IMR-90 (cell line): ENCODE results near the gene ADAMTS9. TPM values are rescaled to one million over a fixed set of nuclear protein-coding genes. Genes with fewer than 3 reads are reported as not detected.

Source experiments
- ATAC-seq: fragments of 200-7000 bp; cut with Tn5 transposase; 2 replicates; pipeline ENCODE4 v1.9.1; 2020; ENCODE audit warnings: low read depth, mild to moderate bottlenecking, moderate library complexity
- BruUV-seq: library from RNA; stranded (reverse); fragments of 400-500 nt; replicated peaks from 2 replicates; lab custom pipeline; 2021; lab: Mats Ljungman, UMichigan
- CTCF ChIA-PET: fragments of 300-600 bp; formaldehyde crosslinking; extraction: SDS; loops from one replicate; lab custom pipeline; 2021; ENCODE audit warnings: antibody characterized with exemption; lab: Yijun Ruan, JAX
- POLR2A ChIA-PET: fragments of 300-600 bp; sonication (Branson Sonifier 250); formaldehyde crosslinking; loops from one replicate; lab custom pipeline; 2022; ENCODE audit warnings: antibody characterized with exemption; ENCODE audit not compliant: unreplicated experiment; lab: Charles Lee
- DNase-seq: peaks from one replicate; pipeline ENCODE4 v3.0.0; 2013
- H2AFZ ChIP-seq: replicated peaks from 2 replicates; pipeline ENCODE3; 2013; ENCODE audit warnings: low read length, mild to moderate bottlenecking; ENCODE audit not compliant: poor library complexity
- H2AK5ac ChIP-seq: 2 replicates; pipeline ENCODE4 v1.6.1; 2013; ENCODE audit warnings: low read depth, low read length, inconsistent platforms
- H2AK9ac ChIP-seq: replicated peaks from 2 replicates; pipeline ENCODE3; 2013; ENCODE audit warnings: mild to moderate bottlenecking, low read depth, low read length, moderate library complexity; ENCODE audit not compliant: poor library complexity
- H2BK120ac ChIP-seq: 2 replicates; pipeline ENCODE4 v1.6.1; 2013; ENCODE audit warnings: low read depth, low read length, inconsistent platforms
- H2BK15ac ChIP-seq: 3 replicates; pipeline ENCODE4 v1.6.1; 2013; ENCODE audit warnings: low read depth, low read length, inconsistent platforms
- H2BK20ac ChIP-seq: 2 replicates; pipeline ENCODE4 v1.6.1; 2013; ENCODE audit warnings: low read depth, mild to moderate bottlenecking, inconsistent platforms, low read length, moderate library complexity
- H2BK5ac ChIP-seq: 2 replicates; pipeline ENCODE4 v1.6.1; 2013; ENCODE audit warnings: mild to moderate bottlenecking, low read depth, low read length, inconsistent platforms; ENCODE audit not compliant: poor library complexity, severe bottlenecking
- H3K14ac ChIP-seq: replicated peaks from 2 replicates; pipeline ENCODE4 v1.6.1; 2013; ENCODE audit warnings: low read depth, low read length, inconsistent platforms
- H3K18ac ChIP-seq: 2 replicates; pipeline ENCODE4 v1.6.1; 2013; ENCODE audit warnings: low read depth, low read length, control low read depth
- H3K23ac ChIP-seq: 2 replicates; pipeline ENCODE4 v1.6.1; 2013; ENCODE audit warnings: low read depth, low read length, inconsistent platforms
- H3K27ac ChIP-seq: 2 replicates; pipeline ENCODE4 v1.5.1; 2013; ENCODE audit warnings: mild to moderate bottlenecking, control low read depth, low read length; ENCODE audit not compliant: insufficient read depth
- H3K27me3 ChIP-seq: 2 replicates; pipeline ENCODE4 v1.6.1; 2013; ENCODE audit warnings: low read length; ENCODE audit not compliant: control insufficient read depth, insufficient read depth
- H3K36me3 ChIP-seq: 2 replicates; pipeline ENCODE4 v1.6.1; 2013; ENCODE audit warnings: low read length, mixed read lengths; ENCODE audit not compliant: control insufficient read depth, insufficient read depth
- H3K4ac ChIP-seq: 2 replicates; pipeline ENCODE4 v1.6.1; 2013; ENCODE audit warnings: low read depth, low read length, inconsistent platforms
- H3K4me1 ChIP-seq: 2 replicates; pipeline ENCODE4 v1.6.1; 2013; ENCODE audit warnings: low read length, mixed read lengths; ENCODE audit not compliant: control insufficient read depth, insufficient read depth
- H3K4me2 ChIP-seq: 2 replicates; pipeline ENCODE4 v1.6.1; 2013; ENCODE audit warnings: low read depth, mild to moderate bottlenecking, control low read depth, low read length, moderate library complexity
- H3K4me3 ChIP-seq: 2 replicates; pipeline ENCODE4 v1.5.1; 2013; ENCODE audit warnings: low read depth, mild to moderate bottlenecking, control low read depth, low read length, moderate library complexity; ENCODE audit not compliant: insufficient read depth
- H3K56ac ChIP-seq: 2 replicates; pipeline ENCODE4 v1.6.1; 2013; ENCODE audit warnings: low read length, inconsistent platforms; ENCODE audit not compliant: insufficient read depth; ENCODE audit errors: extremely low read depth
- H3K79me1 ChIP-seq, 2 experiments: 2 replicates each; pipeline ENCODE4 v1.6.1; 2013; ENCODE audit warnings: low read length in 2 of 2, inconsistent platforms in 1 of 2, low read depth in 1 of 2
- H3K9ac ChIP-seq: 2 replicates; pipeline ENCODE4 v1.6.1; 2013; ENCODE audit warnings: low read depth, low read length, control low read depth
- H3K9me1 ChIP-seq: 2 replicates; pipeline ENCODE4 v1.6.1; 2013; ENCODE audit warnings: low read length, inconsistent platforms; ENCODE audit not compliant: insufficient read depth
- H3K9me3 ChIP-seq: 2 replicates; pipeline ENCODE4 v1.6.1; 2013; ENCODE audit warnings: low read length; ENCODE audit not compliant: control insufficient read depth, insufficient read depth
- H4K20me1 ChIP-seq: 2 replicates; pipeline ENCODE4 v1.6.1; 2013; ENCODE audit warnings: low read length, inconsistent platforms; ENCODE audit not compliant: insufficient read depth
- H4K5ac ChIP-seq: 2 replicates; pipeline ENCODE4 v1.6.1; 2013; ENCODE audit warnings: mild to moderate bottlenecking, low read depth, low read length, control low read depth
- H4K8ac ChIP-seq, 2 experiments: 2 replicates each; pipeline ENCODE4 v1.6.1; 2013; ENCODE audit warnings: low read depth in 2 of 2, low read length in 2 of 2, control low read depth in 1 of 2, inconsistent platforms in 1 of 2
- H4K91ac ChIP-seq: 2 replicates; pipeline ENCODE4 v1.6.1; 2013; ENCODE audit warnings: low read depth, low read length, inconsistent platforms; ENCODE audit not compliant: insufficient read depth
- BHLHE40 ChIP-seq: fragments of 150-350 bp; IDR thresholded peaks from 2 replicates; pipeline ENCODE4 v1.6.1; 2016; ENCODE audit warnings: mild to moderate bottlenecking, low read depth, low read length
- CEBPB ChIP-seq: IDR thresholded peaks from 2 replicates; pipeline ENCODE4 v1.6.1; 2012; ENCODE audit warnings: low read depth, low read length, improper control_type of control experiment
- CHD1 ChIP-seq: IDR thresholded peaks from 2 replicates; pipeline ENCODE4 v1.6.1; 2012; ENCODE audit warnings: low read depth, low read length, improper control_type of control experiment
- FOS ChIP-seq: fragments of 150-350 bp; IDR thresholded peaks from 2 replicates; pipeline ENCODE4 v1.6.1; 2016; ENCODE audit warnings: low read depth, low read length
- MAFK ChIP-seq: IDR thresholded peaks from 2 replicates; pipeline ENCODE4 v1.6.1; 2012; ENCODE audit warnings: low read depth, low read length, improper control_type of control experiment
- MAZ ChIP-seq: IDR thresholded peaks from 2 replicates; pipeline ENCODE4 v1.6.1; 2012; ENCODE audit warnings: low read depth, mild to moderate bottlenecking, low read length, improper control_type of control experiment, moderate library complexity, borderline replicate concordance
- MXI1 ChIP-seq: IDR thresholded peaks from 2 replicates; pipeline ENCODE4 v1.6.1; 2012; ENCODE audit warnings: low read depth, mild to moderate bottlenecking, low read length, moderate library complexity, borderline replicate concordance
- NFE2L2 ChIP-seq: fragments of 150-350 bp; IDR thresholded peaks from 2 replicates; pipeline ENCODE4 v1.6.1; 2016; ENCODE audit warnings: low read depth, mild to moderate bottlenecking, low read length
- POLR2A ChIP-seq: IDR thresholded peaks from 2 replicates; pipeline ENCODE4 v1.6.1; 2012; ENCODE audit warnings: mild to moderate bottlenecking, low read depth, low read length
- RAD21 ChIP-seq: IDR thresholded peaks from 2 replicates; pipeline ENCODE4 v1.6.1; 2012; ENCODE audit warnings: low read length, improper control_type of control experiment
- RCOR1 ChIP-seq: IDR thresholded peaks from 2 replicates; pipeline ENCODE4 v1.6.1; 2012; ENCODE audit warnings: mild to moderate bottlenecking, low read length, improper control_type of control experiment; ENCODE audit not compliant: insufficient replicate concordance
- RFX5 ChIP-seq: IDR thresholded peaks from 2 replicates; pipeline ENCODE4 v1.8.0; 2012; ENCODE audit warnings: low read depth, mild to moderate bottlenecking, low read length, moderate library complexity
- SMC3 ChIP-seq: fragments of 150-350 bp; IDR thresholded peaks from 2 replicates; pipeline ENCODE4 v1.6.1; 2016; ENCODE audit warnings: low read depth, mild to moderate bottlenecking, antibody characterized with exemption, low read length, moderate library complexity
- WGBS, 2 experiments: methylation state at CpG; one replicate each; pipeline versions ENCODE4 v1.1.5 to v1.1.7; 2013; ENCODE audit warnings: missing lambda C conversion rate in 2 of 2; ENCODE audit not compliant: insufficient read length in 1 of 2; ENCODE audit errors: extremely low coverage in 2 of 2; 5-methylcytosine and 5-hydroxymethylcytosine counted together
- dilution Hi-C: fragments of 300-500 bp; cut with HindIII; formaldehyde crosslinking; loops from one replicate; pipeline ENCODE4 v1.14.3; 2018; ENCODE audit warnings: low sequenced_read_pairs; ENCODE audit not compliant: unreplicated experiment
- in situ Hi-C: fragments of 300-500 bp; cut with MboI; formaldehyde crosslinking; loops from 3 replicates; pipeline ENCODE4 v1.14.3; 2019; ENCODE audit warnings: low sequenced_read_pairs, inconsistent platforms, mixed read lengths
- intact Hi-C: fragments of 100-400 bp; cut with micrococcal nuclease; formaldehyde crosslinking; loops from 2 replicates; pipeline ENCODE4 v1.10.0; 2022
- polyA plus RNA-seq, 3 experiments: library from polyadenylated mRNA; depleted of rRNA; stranded (reverse); fragments of >200 nt; gene quantifications; 2 replicates each; pipeline ENCODE4 v1.2.3, GENCODE V29; 2012; ENCODE audit warnings: low replicate concordance in 1 of 3
- total RNA-seq: library from RNA; depleted of rRNA; stranded (reverse); fragments of >200 nt; gene quantifications from 2 replicates; pipeline ENCODE4 v1.2.3, GENCODE V29; 2012
- TF ChIP-seq, protein P1 (sequence below): fragments of 150-350 bp; IDR thresholded peaks from 2 replicates; pipeline ENCODE4 v1.6.1; 2016; ENCODE audit warnings: low read depth, mild to moderate bottlenecking, low read length, moderate library complexity, borderline replicate concordance
- TF ChIP-seq, protein P2 (sequence below): fragments of 150-350 bp; IDR thresholded peaks from 2 replicates; pipeline ENCODE4 v1.6.1; 2017; ENCODE audit warnings: mild to moderate bottlenecking, antibody characterized with exemption, low read length, low read depth
- TF ChIP-seq, protein P3 (sequence below): conservative IDR thresholded peaks from 2 replicates; pipeline ENCODE4 v1.5.1; 2012; ENCODE audit warnings: mild to moderate bottlenecking, low read depth, low read length, improper control_type of control experiment

Gene ADAMTS9
- total and polyA plus RNA-seq, 2 of the 4 experiments (the other 2 are of a cell fraction): 0.55 to 1.1 TPM

DNA sequence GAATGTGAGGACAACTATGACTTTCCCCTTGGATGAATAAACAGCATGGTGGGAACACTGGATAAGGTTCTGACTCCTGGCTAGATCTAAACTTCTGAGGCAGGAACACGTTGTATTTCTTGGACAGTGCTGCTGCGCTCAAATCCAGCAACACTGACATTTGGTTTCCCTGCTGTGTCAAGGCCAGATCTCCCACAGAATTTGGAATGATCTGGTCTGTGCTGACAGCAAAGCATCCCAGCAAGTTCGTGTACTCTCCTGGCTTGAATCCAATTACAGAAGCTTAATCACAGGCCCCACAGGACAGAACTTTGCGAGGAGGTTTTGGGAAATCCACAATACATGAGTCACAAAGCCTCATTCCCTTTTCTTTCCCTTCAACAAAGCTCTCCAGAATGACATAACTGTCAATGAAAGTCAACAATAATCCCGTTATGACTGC is 92.5 kb downstream of the ADAMTS9 start:
- CTCF ChIA-PET: no interaction called here
- H3K79me1 ChIP-seq: no peaks in the 10 kb centered on the region
- H3K36me3 ChIP-seq: peaks cover 9% of the 10 kb centered on the region; the same call in 1 of the 2 replicates
- H4K8ac ChIP-seq: no peak overlapping the region
- H4K5ac ChIP-seq: no peak overlapping the region
- H4K20me1 ChIP-seq: no peaks in the 10 kb centered on the region
- H3K27ac ChIP-seq: no peak overlapping the region
- POLR2A ChIA-PET: interaction anchor here (0.6 kb wide), 1 partner anchor 11 kb away, joined by 3 read pairs; no protein-coding TSS in a partner anchor
- H3K18ac ChIP-seq: no peak overlapping the region
- no peaks in the 10 kb centered on the region; the same call in 1 of the 2 replicates for H3K4me1 ChIP-seq
- H3K9me1 ChIP-seq: no peaks in the 10 kb centered on the region
- in situ Hi-C loops (no loop called here), dilution Hi-C loops (no loop called here), intact Hi-C loops (no loop called here)
- no peak overlapping the region for H3K56ac ChIP-seq
- H4K91ac ChIP-seq: no peak overlapping the region
- H3K4me3 ChIP-seq: no peak overlapping the region
- no peak overlapping the region for H2BK120ac ChIP-seq
- no peak overlapping the region for H2AFZ ChIP-seq
- H2BK5ac ChIP-seq: no peak overlapping the region
- no peak overlapping the region for H2BK15ac ChIP-seq
- DNase-seq (peak; percentile 70), ATAC-seq (peak; percentile 66)
- H3K9me3 ChIP-seq: no peaks in the 10 kb centered on the region
- H3K4ac ChIP-seq: no peak overlapping the region
- no peak overlapping the region for H2BK20ac ChIP-seq
- no peak overlapping the region for H3K4me2 ChIP-seq
- H3K23ac ChIP-seq: no peak overlapping the region
- no peak overlapping the region for H3K14ac ChIP-seq
- WGBS, 2 experiments: 25% methylated on average over 2 of the region's 5 CpGs; no CpG with 5 or more reads in 1 of the 2 experiments
- H3K27me3 ChIP-seq: no peaks in the 10 kb centered on the region
- no TSS peak for BruUV-seq
- no peak overlapping the region for H2AK9ac ChIP-seq
- H2AK5ac ChIP-seq: no peak overlapping the region
- no peak overlapping the region for H3K9ac ChIP-seq
- no peak for TF ChIP-seq BHLHE40
- TF ChIP-seq NFE2L2: no peak
- TF ChIP-seq CHD1: no peak
- TF ChIP-seq, protein P1, sequence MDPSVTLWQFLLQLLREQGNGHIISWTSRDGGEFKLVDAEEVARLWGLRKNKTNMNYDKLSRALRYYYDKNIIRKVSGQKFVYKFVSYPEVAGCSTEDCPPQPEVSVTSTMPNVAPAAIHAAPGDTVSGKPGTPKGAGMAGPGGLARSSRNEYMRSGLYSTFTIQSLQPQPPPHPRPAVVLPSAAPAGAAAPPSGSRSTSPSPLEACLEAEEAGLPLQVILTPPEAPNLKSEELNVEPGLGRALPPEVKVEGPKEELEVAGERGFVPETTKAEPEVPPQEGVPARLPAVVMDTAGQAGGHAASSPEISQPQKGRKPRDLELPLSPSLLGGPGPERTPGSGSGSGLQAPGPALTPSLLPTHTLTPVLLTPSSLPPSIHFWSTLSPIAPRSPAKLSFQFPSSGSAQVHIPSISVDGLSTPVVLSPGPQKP: no peak
- no peak for TF ChIP-seq POLR2A
- no peak for TF ChIP-seq SMC3
- TF ChIP-seq, protein P2, sequence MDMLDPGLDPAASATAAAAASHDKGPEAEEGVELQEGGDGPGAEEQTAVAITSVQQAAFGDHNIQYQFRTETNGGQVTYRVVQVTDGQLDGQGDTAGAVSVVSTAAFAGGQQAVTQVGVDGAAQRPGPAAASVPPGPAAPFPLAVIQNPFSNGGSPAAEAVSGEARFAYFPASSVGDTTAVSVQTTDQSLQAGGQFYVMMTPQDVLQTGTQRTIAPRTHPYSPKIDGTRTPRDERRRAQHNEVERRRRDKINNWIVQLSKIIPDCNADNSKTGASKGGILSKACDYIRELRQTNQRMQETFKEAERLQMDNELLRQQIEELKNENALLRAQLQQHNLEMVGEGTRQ: no peak
- no peak for TF ChIP-seq RFX5
- TF ChIP-seq CEBPB: no peak
- TF ChIP-seq MXI1: no peak
- no peak for TF ChIP-seq MAZ
- TF ChIP-seq MAFK: no peak
- no peak for TF ChIP-seq RCOR1
- TF ChIP-seq RAD21: no peak
- TF ChIP-seq, protein P3, sequence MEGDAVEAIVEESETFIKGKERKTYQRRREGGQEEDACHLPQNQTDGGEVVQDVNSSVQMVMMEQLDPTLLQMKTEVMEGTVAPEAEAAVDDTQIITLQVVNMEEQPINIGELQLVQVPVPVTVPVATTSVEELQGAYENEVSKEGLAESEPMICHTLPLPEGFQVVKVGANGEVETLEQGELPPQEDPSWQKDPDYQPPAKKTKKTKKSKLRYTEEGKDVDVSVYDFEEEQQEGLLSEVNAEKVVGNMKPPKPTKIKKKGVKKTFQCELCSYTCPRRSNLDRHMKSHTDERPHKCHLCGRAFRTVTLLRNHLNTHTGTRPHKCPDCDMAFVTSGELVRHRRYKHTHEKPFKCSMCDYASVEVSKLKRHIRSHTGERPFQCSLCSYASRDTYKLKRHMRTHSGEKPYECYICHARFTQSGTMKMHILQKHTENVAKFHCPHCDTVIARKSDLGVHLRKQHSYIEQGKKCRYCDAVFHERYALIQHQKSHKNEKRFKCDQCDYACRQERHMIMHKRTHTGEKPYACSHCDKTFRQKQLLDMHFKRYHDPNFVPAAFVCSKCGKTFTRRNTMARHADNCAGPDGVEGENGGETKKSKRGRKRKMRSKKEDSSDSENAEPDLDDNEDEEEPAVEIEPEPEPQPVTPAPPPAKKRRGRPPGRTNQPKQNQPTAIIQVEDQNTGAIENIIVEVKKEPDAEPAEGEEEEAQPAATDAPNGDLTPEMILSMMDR: no peak
- TF ChIP-seq FOS: no peak
